NB4 (cell line): ENCODE data around the gene RERE.

ENCODE experiments used
- MAX ChIP-seq: IDR thresholded peaks from 2 replicates; pipeline ENCODE4 v1.6.1; 2011; ENCODE audit warnings: low read depth, low read length
- POLR2A ChIP-seq: IDR thresholded peaks from 2 replicates; pipeline ENCODE4 v1.6.1; 2011; ENCODE audit warnings: mild to moderate bottlenecking; ENCODE audit not compliant: insufficient read length; ENCODE audit errors: extremely low read depth
- TF ChIP-seq, protein P1 (sequence below): IDR thresholded peaks from one replicate; pipeline ENCODE4 v1.5.1; 2012; ENCODE audit warnings: low read depth, low read length

- no peak for TF ChIP-seq POLR2A
- no peak for TF ChIP-seq MAX
- TF ChIP-seq, protein P1, sequence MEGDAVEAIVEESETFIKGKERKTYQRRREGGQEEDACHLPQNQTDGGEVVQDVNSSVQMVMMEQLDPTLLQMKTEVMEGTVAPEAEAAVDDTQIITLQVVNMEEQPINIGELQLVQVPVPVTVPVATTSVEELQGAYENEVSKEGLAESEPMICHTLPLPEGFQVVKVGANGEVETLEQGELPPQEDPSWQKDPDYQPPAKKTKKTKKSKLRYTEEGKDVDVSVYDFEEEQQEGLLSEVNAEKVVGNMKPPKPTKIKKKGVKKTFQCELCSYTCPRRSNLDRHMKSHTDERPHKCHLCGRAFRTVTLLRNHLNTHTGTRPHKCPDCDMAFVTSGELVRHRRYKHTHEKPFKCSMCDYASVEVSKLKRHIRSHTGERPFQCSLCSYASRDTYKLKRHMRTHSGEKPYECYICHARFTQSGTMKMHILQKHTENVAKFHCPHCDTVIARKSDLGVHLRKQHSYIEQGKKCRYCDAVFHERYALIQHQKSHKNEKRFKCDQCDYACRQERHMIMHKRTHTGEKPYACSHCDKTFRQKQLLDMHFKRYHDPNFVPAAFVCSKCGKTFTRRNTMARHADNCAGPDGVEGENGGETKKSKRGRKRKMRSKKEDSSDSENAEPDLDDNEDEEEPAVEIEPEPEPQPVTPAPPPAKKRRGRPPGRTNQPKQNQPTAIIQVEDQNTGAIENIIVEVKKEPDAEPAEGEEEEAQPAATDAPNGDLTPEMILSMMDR = no peak
These were observed 428.5 kb downstream of the RERE start for GRCh38 chr1:8388732-8389562.
